Neutrophil (primary cell): ENCODE data around the gene MYL5.

Source experiments
- H3K27ac ChIP-seq: fragments of 200-600 bp; sonication (generic); 2 replicates; pipeline ENCODE4 v1.5.1; 2016; ENCODE audit warnings: mild to moderate bottlenecking, moderate library complexity
- H3K27me3 ChIP-seq: fragments of 200-600 bp; sonication (generic); 2 replicates; pipeline ENCODE4 v1.6.0; 2016; ENCODE audit warnings: mild to moderate bottlenecking
- H3K36me3 ChIP-seq: fragments of 200-600 bp; sonication (generic); 2 replicates; pipeline ENCODE4 v1.5.1; 2017
- H3K4me1 ChIP-seq, 2 experiments: fragments of 200-600 bp in 1 of 2; sonication (generic) in 1 of 2; 1 replicate in 1 of 2; 2 replicates in 1 of 2; pipeline versions ENCODE4 v1.5.1 to v1.6.1; 2013 to 2016; ENCODE audit warnings: low read depth in 1 of 2, low read length in 1 of 2, mild to moderate bottlenecking in 1 of 2, moderate library complexity in 1 of 2; ENCODE audit not compliant: control insufficient read depth in 1 of 2, insufficient read depth in 1 of 2
- H3K4me3 ChIP-seq, 2 experiments: fragments of 200-600 bp in 1 of 2; sonication (generic) in 1 of 2; 1 replicate in 1 of 2; 2 replicates in 1 of 2; pipeline ENCODE4 v1.5.1; 2013 to 2016; ENCODE audit warnings: low read depth in 1 of 2, low read length in 1 of 2, mild to moderate bottlenecking in 1 of 2, moderate library complexity in 1 of 2
- H3K9me3 ChIP-seq: fragments of 200-600 bp; sonication (generic); 2 replicates; pipeline ENCODE4 v1.5.1; 2016
- TF ChIP-seq, protein P1 (sequence below): fragments of 200-600 bp; sonication (generic); IDR thresholded peaks from 2 replicates; pipeline ENCODE4 v1.5.1; 2016; ENCODE audit warnings: antibody characterized with exemption

MYL5 gene, protein sequence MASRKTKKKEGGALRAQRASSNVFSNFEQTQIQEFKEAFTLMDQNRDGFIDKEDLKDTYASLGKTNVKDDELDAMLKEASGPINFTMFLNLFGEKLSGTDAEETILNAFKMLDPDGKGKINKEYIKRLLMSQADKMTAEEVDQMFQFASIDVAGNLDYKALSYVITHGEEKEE

DNA sequence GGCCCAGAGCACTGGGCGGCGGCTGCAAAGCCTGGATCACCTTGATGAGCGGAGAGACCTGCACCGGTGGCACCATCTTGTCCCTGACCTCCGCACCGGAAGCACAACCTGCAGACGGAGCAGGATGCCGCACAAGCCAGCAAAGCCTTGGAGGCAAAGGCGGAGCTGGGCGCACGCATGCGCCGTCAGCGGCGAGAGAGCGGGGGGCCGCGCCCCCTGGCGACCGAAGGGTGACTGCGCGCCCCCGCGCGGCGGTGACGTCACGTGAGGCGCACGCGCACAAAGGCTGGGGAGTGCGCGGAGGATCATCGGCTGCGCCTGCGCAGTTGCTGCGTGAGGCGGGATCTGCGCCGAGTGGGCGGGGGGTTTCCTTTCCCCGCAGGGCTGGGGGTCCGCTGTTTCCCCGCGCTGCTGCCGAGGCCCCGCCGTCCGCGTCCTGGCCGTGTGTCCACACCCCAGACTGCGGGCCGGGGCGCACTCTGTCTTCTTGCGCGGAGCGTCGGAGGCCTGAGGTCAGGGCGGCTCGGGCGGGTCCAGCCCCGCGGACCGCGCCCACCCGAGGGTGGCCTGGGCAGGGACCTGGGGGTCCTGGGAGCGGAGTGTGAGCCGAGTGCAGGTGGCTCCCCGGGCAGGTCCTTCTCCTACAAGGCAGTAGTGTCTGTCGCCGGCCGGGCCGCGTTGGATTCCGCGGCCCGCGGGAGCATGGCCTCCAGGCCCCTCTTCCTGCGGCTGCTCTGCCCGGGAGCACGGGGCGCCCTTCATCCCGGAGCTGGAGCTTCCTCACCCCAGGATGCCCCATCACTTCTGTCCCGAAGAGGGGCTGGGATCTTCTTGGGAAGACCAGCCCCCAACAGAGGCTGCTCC lies at the start of gene MYL5, which contains the start of gene ATP5ME:
Gene MYL5 (plus strand): TSS at position 371 of the 864 bp plus-strand sequence. CDS start 3,485 bp downstream, outside the sequence.
Gene ATP5ME (minus strand): TSS at position 105 of the 864 bp plus-strand sequence. CDS start 29 bp downstream, at position 76.
- Histone ChIP-seq H3K36me3 (peaks cover 20% of the 10 kb centered on the region), H3K27ac (peak within 1 kb of the TSS; percentile 79), H3K4me3 (peak within 1 kb of the TSS; percentile 87 to 96), H3K4me1 (peaks cover 16 to 18% of the 10 kb centered on the region in 2 experiments), H3K9me3 (no peaks in the 10 kb centered on the region), H3K27me3 (peaks cover 6% of the 10 kb centered on the region)
- TF ChIP-seq, protein P1, sequence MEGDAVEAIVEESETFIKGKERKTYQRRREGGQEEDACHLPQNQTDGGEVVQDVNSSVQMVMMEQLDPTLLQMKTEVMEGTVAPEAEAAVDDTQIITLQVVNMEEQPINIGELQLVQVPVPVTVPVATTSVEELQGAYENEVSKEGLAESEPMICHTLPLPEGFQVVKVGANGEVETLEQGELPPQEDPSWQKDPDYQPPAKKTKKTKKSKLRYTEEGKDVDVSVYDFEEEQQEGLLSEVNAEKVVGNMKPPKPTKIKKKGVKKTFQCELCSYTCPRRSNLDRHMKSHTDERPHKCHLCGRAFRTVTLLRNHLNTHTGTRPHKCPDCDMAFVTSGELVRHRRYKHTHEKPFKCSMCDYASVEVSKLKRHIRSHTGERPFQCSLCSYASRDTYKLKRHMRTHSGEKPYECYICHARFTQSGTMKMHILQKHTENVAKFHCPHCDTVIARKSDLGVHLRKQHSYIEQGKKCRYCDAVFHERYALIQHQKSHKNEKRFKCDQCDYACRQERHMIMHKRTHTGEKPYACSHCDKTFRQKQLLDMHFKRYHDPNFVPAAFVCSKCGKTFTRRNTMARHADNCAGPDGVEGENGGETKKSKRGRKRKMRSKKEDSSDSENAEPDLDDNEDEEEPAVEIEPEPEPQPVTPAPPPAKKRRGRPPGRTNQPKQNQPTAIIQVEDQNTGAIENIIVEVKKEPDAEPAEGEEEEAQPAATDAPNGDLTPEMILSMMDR: peak; percentile 96

DNA sequence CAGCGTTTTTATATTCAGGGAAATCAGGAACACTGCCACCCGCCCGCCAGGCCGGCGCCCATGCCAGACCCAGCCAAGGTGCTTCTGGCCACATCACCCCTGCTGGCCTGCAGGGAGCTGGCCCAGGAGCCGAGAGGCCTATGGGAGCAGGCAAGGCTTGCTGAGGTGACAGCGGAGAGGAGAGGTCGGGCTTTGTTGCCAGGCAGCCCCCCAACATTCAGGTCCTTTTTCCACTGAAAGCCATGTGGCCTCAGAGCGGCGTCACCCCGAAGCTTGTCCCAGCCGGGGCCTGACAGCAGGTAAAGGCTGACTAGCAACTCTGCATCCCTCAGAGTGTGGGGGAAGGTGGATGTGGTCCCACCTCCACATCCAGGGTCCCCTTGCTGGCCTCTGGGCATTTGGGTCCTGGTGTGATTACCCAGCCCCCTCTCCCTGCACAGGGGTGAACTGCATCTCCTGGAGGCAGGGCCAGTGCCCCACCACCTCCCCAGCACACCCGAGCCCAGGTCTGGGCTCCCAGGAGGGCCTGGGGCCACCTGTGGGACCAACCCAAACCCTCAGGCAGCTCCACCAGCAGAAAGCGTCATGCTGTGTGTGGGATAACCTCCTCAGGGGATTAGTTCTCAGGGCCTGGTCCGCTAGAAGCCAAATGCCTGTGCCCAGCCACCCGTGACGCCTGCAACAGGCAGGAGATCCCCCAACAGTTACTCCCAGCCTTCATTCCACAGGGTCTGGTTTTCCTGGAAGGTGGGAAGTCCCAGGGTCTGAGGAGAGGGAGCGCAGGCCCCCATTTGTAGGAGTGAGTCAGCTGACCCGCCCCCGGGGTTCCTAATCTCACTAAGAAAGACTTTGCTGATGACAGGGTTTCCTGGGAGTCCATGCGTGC lies 49.4 kb upstream of the MYL5 start, which contains the start of gene PDE6B:
Gene PDE6B (plus strand): TSS at position 869 of the 886 bp plus-strand sequence. CDS start 54 bp downstream, outside the sequence.
- Histone ChIP-seq H3K4me3 (no peak within 1 kb of the TSS), H3K27ac (no peak within 1 kb of the TSS), H3K9me3 (no peaks in the 10 kb centered on the region), H3K36me3 (no peaks in the 10 kb centered on the region), H3K27me3 (no peaks in the 10 kb centered on the region), H3K4me1 (no peaks in the 10 kb centered on the region)
- TF ChIP-seq, protein P1: no peak

DNA sequence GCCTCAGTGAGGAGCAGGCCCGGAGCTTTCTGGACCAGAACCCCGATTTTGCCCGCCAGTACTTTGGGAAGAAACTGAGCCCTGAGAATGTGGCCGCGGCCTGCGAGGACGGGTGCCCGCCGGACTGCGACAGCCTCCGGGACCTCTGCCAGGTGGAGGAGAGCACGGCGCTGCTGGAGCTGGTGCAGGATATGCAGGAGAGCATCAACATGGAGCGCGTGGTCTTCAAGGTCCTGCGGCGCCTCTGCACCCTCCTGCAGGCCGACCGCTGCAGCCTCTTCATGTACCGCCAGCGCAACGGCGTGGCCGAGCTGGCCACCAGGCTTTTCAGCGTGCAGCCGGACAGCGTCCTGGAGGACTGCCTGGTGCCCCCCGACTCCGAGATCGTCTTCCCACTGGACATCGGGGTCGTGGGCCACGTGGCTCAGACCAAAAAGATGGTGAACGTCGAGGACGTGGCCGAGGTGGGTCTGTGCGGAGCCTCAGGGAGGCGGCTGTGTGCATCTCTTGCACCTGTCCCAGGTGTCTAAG lies 48.6 kb upstream of the MYL5 start:
- no peaks in the 10 kb centered on the region for H3K27me3 ChIP-seq
- no peaks in the 10 kb centered on the region for H3K9me3 ChIP-seq

DNA sequence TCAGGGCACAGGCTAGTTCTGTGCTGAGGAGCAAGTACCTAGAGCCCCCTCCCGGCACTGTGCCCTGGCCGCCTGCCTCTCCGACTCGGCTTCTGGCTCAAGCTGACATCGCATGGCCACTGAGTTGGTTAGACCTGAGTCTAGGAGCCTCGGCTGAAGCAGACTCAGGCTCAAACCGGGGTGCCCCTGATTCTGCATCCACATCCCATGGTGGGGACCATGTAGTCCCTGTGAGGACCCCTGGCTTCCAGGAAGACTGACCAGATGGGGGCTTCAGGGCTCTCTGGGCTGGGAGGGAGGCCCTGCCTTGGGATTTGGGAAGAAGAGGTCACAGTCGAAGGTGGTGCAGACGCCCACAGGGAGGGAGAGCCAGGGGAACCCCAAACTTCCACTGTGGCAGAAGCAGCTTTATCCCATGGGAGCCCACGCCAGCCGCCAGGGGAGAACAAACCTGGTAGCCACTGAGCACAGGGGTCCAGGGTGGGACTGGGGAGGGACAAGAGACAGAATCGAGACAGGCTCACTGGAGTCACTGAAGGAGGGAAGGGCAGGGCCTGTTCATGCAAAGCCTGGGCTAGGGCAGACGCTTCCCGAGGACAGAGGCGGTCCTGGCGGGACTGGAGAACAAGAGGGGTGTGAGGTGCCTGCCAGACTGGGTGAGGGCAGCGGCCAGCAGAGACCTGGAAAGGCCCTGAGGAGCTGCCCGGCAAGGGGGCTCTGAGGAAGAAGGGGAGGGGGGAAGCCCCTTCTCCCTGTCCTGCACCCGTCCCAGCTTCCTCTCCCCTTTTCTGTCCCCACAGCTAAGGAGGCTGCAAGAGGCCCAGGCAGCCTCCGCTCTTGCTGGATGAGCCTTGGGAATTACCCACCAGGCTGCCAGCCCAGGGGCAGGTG lies 47.9 kb upstream of the MYL5 start:
- TF ChIP-seq, protein P1: no peak
- Histone ChIP-seq H3K36me3 (no peaks in the 10 kb centered on the region), H3K27me3 (no peaks in the 10 kb centered on the region), H3K4me3 (no peak overlapping the region), H3K9me3 (no peaks in the 10 kb centered on the region), H3K4me1 (no peaks in the 10 kb centered on the region), H3K27ac (no peak overlapping the region)

More for the DNA sequence above, 48.6 kb upstream of the MYL5 start:
- Histone ChIP-seq H3K36me3 (no peaks in the 10 kb centered on the region), H3K4me3 (no peak overlapping the region), H3K4me1 (no peaks in the 10 kb centered on the region), H3K27ac (no peak overlapping the region)
- TF ChIP-seq, protein P1: no peak
